A673 (cell line): ENCODE measurements around the gene PMPCA. TPM values are rescaled to one million over a fixed set of nuclear protein-coding genes. Genes with fewer than 3 reads are reported as not detected.

Experiments used
- BruUV-seq: library from RNA; stranded (reverse); fragments of 400-500 nt; replicated peaks from 2 replicates; lab custom pipeline; 2021; lab: Mats Ljungman, UMichigan
- CTCF ChIA-PET: fragments of 300-600 bp; sonication (Branson Sonifier 250); formaldehyde crosslinking; loops from one replicate; lab custom pipeline; 2022; ENCODE audit warnings: antibody characterized with exemption; lab: Charles Lee
- POLR2A ChIA-PET: fragments of 300-600 bp; sonication (Branson Sonifier 250); formaldehyde crosslinking; loops from one replicate; lab custom pipeline; 2022; ENCODE audit warnings: antibody characterized with exemption; ENCODE audit not compliant: low non-redundant PET; lab: Charles Lee
- DNase-seq: peaks from one replicate; pipeline ENCODE4 v3.0.0-alpha.2; 2015; ENCODE audit warnings: low spot score
- H3K27ac ChIP-seq: fragments of 200-600 bp; sonication (generic); 2 replicates; pipeline ENCODE4 v1.5.1; 2016; ENCODE audit warnings: mixed run types, low read depth, mild to moderate bottlenecking, mixed read lengths, antibody characterized with exemption, low read length; ENCODE audit not compliant: poor library complexity, severe bottlenecking
- H3K27me3 ChIP-seq: fragments of 200-600 bp; sonication (generic); replicated peaks from 2 replicates; pipeline ENCODE4 v1.6.1; 2017; ENCODE audit warnings: mixed run types, low read depth, mild to moderate bottlenecking, mixed read lengths, antibody characterized with exemption, low read length; ENCODE audit not compliant: insufficient read depth, poor library complexity
- H3K36me3 ChIP-seq: fragments of 200-600 bp; sonication (generic); 2 replicates; pipeline ENCODE4 v1.6.1; 2016; ENCODE audit warnings: mixed run types, mild to moderate bottlenecking, mixed read lengths, antibody characterized with exemption, low read length; ENCODE audit not compliant: insufficient read depth, poor library complexity, severe bottlenecking
- H3K4me1 ChIP-seq: fragments of 200-600 bp; sonication (generic); 2 replicates; pipeline ENCODE4 v1.6.1; 2017; ENCODE audit warnings: mixed run types, mild to moderate bottlenecking, mixed read lengths, antibody characterized with exemption, low read length; ENCODE audit not compliant: insufficient read depth, poor library complexity, severe bottlenecking
- H3K4me3 ChIP-seq: fragments of 200-600 bp; sonication (generic); 2 replicates; pipeline ENCODE4 v1.5.1; 2016; ENCODE audit warnings: low read depth, mixed run types, mild to moderate bottlenecking, mixed read lengths, low read length; ENCODE audit not compliant: poor library complexity, severe bottlenecking
- H3K9me3 ChIP-seq: fragments of 200-600 bp; sonication (generic); 2 replicates; pipeline ENCODE4 v1.6.1; 2016; ENCODE audit warnings: mixed run types, low read depth, mild to moderate bottlenecking, mixed read lengths, antibody characterized with exemption, low read length; ENCODE audit not compliant: poor library complexity, severe bottlenecking
- EZH2 ChIP-seq: fragments of 200-600 bp; sonication (generic); IDR thresholded peaks from 2 replicates; pipeline ENCODE4 v1.6.1; 2017; ENCODE audit warnings: borderline replicate concordance, low read depth, mild to moderate bottlenecking, mixed read lengths, antibody characterized with exemption, low read length; ENCODE audit not compliant: poor library complexity, severe bottlenecking
- intact Hi-C: fragments of 100-400 bp; cut with micrococcal nuclease; formaldehyde crosslinking; loops from one replicate; pipeline ENCODE4 v1.10.0; 2022; ENCODE audit not compliant: unreplicated experiment
- total RNA-seq: library from RNA; stranded (reverse); gene quantifications from 2 replicates; pipeline ENCODE4 v1.2.3, GENCODE V29; 2021
- TF ChIP-seq, protein P1 (sequence below): fragments of 300-800, 200-600 bp; sonication (generic); conservative IDR thresholded peaks from 2 replicates; pipeline ENCODE4 v1.5.1; 2017; ENCODE audit warnings: low read depth, mild to moderate bottlenecking, antibody characterized with exemption, low read length, moderate library complexity, mixed read lengths

PMPCA gene
- total RNA-seq, 1 experiment from 2014 or later = 94.8 TPM

DNA sequence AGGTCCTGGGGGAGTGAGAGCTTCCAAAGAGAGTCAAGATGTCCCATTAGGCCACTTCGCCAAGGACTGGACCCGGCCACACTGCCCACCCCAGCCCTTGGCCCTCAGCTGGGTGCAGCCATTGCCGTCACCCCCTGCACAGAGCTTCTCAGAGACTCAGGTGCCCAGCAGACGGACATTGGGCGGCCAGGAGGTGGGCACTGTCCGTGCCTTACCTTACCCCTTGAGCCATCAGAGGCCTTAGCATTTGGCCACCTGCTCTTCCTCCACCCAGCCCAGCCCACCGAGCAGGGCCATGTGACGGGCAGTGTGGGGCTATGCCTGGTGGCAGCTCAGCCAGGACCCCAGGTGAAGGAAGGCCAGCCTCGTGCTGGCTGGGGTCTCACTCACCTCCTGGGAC is 43.6 kb upstream of the PMPCA start:
- CTCF ChIA-PET = no interaction called here

DNA sequence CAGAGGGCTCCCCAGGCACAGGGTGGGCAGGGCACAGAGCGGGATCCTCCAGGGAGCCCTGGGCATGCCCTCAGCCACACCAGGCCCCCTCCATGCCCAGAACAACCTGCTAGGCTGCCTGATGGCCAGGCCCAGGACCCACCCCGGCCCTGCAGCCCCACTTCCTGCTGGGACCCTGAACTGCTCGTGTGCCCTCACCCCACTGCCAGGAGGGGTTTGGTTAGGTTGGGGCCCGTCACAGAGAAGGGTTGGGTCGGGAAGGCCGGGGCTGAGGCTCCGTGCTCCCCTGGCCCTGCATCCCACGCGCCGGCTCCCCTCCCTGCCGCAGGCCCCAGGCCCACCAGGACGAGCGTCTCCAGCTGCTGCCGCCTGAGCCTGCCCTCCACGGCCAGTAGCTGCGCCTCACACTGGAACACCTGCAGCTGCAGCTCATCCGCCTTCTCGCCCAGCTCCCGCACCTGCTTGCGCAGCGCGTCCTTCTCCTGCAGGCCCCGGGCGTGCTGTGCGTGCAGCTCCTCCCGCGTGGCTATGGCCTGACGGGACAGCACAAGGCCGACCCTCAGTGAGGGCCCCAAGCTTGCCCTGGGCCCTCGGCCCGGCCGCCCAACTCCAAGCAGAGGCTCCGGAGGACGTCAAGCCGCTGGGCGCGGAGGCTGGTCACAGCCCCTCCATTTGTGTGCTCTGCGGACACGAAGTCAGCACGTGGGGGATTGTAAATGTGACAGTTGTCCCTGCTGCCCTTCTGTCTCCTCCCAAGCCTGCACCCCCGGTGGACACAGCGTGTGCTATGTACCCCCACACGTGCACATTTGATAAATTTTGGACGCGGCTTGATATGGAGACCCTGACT is 42.9 kb upstream of the PMPCA start:
- POLR2A ChIA-PET = no interaction called here
- intact Hi-C loops = no loop called here
- BruUV-seq = no TSS peak

More for the DNA sequence above, 43.6 kb upstream of the PMPCA start:
- TF ChIP-seq EZH2 = no peak
- TF ChIP-seq, protein P1, sequence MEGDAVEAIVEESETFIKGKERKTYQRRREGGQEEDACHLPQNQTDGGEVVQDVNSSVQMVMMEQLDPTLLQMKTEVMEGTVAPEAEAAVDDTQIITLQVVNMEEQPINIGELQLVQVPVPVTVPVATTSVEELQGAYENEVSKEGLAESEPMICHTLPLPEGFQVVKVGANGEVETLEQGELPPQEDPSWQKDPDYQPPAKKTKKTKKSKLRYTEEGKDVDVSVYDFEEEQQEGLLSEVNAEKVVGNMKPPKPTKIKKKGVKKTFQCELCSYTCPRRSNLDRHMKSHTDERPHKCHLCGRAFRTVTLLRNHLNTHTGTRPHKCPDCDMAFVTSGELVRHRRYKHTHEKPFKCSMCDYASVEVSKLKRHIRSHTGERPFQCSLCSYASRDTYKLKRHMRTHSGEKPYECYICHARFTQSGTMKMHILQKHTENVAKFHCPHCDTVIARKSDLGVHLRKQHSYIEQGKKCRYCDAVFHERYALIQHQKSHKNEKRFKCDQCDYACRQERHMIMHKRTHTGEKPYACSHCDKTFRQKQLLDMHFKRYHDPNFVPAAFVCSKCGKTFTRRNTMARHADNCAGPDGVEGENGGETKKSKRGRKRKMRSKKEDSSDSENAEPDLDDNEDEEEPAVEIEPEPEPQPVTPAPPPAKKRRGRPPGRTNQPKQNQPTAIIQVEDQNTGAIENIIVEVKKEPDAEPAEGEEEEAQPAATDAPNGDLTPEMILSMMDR = no peak
- Histone ChIP-seq H3K4me1 (peaks cover 5% of the 10 kb centered on the region), H3K27ac (no peak overlapping the region), H3K36me3 (no peaks in the 10 kb centered on the region), H3K4me3 (no peak overlapping the region), H3K9me3 (no peaks in the 10 kb centered on the region), H3K27me3 (no peaks in the 10 kb centered on the region)
- no TSS peak for BruUV-seq
- intact Hi-C loops = no loop called here
- no peak for DNase-seq
- POLR2A ChIA-PET = no interaction called here

GRCh38 chr9:136368190-136368589 is 42.3 kb upstream of the PMPCA start:
- ChIA-PET CTCF (no interaction called here), POLR2A (no interaction called here)
- intact Hi-C loops = no loop called here
- no peak for TF ChIP-seq EZH2
- TF ChIP-seq, protein P1 = no peak
- Histone ChIP-seq H3K4me1 (peaks cover 5% of the 10 kb centered on the region), H3K36me3 (no peaks in the 10 kb centered on the region), H3K9me3 (no peaks in the 10 kb centered on the region), H3K27ac (no peak overlapping the region), H3K27me3 (no peaks in the 10 kb centered on the region), H3K4me3 (no peak overlapping the region)
- BruUV-seq = no TSS peak
- DNase-seq = no peak

More for the DNA sequence above, 42.9 kb upstream of the PMPCA start:
- Histone ChIP-seq H3K36me3 (no peaks in the 10 kb centered on the region), H3K27me3 (no peaks in the 10 kb centered on the region), H3K4me3 (no peak overlapping the region), H3K9me3 (no peaks in the 10 kb centered on the region), H3K4me1 (peaks cover 5% of the 10 kb centered on the region), H3K27ac (no peak overlapping the region)
- no peak for TF ChIP-seq EZH2
- TF ChIP-seq, protein P1 = no peak
- CTCF ChIA-PET = no interaction called here
- no peak for DNase-seq
